GM19324 (cell line): ENCODE data around the gene TCTA.

Source experiments
- ATAC-seq: cut with Tn5 transposase; IDR thresholded peaks from one replicate; pipeline ENCODE4 v1.9.1; 2021; ENCODE audit warnings: mild to moderate bottlenecking, moderate library complexity; ENCODE audit not compliant: unreplicated experiment, low FRiP score

TCTA gene

DNA sequence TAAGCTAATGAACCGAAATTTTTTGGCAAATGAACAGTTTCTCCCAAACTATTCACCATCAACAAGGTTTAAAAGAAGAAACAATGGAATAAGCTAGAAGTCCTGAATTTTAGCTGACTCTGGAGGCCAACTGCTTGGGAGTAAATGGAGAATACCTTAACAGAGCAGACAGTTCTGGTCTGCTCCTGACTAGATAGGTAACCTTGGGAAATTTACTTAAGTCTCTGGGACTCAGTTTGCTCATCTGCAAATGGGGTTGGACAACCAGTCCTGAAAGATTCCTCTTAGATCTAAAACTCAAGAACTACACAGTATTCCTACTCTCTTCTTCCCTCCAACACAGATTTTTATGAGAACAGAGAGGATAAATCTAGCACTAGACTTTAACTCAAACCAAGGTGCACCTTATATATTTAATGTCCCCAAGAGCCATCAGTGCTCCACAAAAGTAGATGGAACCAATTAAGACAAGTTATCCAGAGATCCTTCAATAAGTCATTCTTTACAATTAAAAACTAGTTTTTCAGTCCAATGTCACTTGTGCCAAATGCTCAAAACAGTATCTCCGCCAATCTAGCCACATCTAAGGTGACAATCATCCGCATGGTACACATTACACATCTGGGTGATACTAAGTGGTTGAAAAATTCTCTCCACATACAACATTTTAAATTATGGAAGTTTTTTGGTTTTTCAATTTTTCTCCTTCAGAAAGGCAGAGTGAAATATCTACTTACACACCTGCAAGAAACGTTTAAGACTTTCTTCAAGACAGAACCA, 2.0 kb upstream of the TCTA start:
- ATAC-seq, result no peak

GRCh38 chr3:49410846-49411534, 1.2 kb upstream of the TCTA start:
- no peak for ATAC-seq

DNA sequence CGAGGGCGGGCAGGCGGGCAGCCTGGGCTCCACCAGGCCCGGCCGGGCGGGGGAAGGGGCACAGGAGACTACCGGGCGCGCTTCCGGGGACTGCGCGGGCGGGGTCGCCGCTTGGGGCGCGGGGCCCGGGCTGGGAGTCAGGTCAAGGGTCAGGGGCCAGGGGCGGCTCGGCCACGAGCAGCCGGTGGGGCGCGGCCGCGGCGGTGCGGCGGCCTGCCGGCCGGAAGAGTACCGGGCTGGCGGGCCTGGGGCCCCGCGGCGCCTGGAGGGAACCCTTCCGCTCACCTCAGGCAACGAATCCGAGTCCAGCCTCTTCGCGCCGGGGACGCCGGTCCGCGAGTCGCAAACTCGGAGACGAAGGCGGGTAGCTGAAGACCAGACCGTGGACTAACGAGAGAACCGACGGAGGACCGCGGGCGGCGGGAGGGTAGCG, 672 bp upstream of the TCTA start:
- ATAC-seq, result peak; percentile 39

- no peak for ATAC-seq
Measured at GRCh38 chr3:49412632-49413337, 562 bp downstream of the TCTA start.

DNA sequence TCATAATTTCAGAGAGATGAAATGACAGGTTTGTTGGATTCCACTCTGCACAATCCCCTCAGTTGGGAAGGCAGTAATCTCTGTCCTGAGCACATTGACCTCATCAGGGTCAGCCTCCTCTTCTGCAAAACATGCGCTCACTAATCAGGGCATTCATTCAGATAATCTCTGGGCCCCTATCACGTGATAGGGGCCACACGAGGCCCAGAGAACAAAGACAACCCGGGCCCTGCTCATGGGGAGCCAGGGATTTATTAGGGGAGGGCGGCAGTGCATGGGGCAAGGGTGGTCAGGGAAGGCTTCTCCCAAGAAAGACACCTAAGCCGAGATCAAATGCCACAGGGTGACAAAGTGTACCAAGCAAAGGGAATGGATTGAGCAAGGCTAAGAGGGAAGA, 1.1 kb downstream of the TCTA start:
- no peak for ATAC-seq

DNA sequence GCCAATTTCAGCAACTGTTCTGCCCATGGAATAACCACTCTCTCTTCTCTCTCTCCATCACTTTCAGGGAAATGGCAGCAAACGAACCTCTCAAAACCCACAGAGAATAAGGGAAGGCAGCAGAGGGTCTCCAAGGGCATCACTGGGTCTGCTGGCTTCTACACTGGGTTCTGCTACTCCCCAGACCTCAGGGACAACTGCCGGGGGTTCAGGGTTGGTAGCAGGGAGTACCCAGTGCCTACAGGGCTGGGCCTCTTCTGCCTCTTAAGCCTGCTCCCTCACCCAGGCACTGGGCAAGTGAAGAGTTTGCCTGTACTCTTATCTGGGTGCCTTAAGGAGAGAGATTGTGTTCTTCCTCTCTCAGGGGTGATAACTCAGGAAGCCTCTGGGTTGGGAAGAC, 2.5 kb downstream of the TCTA start:
- no peak for ATAC-seq

- ATAC-seq, result no peak
Measured at GRCh38 chr3:49415931-49416601, 3.8 kb downstream of the TCTA start.

- no peak for ATAC-seq
Measured at GRCh38 chr3:49416867-49417266, 4.6 kb downstream of the TCTA start.

- no peak for ATAC-seq
Measured at GRCh38 chr3:49417516-49418120, 5.4 kb downstream of the TCTA start.

- ATAC-seq, result no peak
Measured at GRCh38 chr3:49421890-49422378, 9.7 kb downstream of the TCTA start.

- no peak for ATAC-seq
Measured at GRCh38 chr3:49422379-49423248, 10.4 kb downstream of the TCTA start, which contains the start of gene AMT. Gene AMT, minus strand, starts transcription at chr3:49422473. Its CDS starts 23 bp downstream, at chr3:49422450.

DNA sequence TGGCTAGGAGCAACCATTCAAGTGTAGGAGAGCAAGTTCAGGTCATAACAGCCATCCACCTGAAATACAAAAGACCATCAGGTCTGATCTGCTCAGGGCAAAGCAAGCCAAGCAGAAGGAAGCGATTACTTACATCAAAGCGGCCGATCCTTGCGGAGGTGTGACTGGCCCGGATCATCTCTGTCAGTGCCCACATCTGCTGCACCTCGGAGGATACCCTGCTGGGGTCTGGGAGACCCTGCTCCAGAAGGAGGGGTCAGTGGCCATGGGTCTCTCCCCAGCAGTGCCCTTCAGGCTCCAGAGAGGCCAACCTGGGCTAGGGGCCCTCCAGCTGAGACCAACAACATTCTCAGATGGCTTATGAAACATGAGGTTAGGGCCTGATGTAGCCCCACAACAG, 12.6 kb downstream of the TCTA start:
- no peak for ATAC-seq

DNA sequence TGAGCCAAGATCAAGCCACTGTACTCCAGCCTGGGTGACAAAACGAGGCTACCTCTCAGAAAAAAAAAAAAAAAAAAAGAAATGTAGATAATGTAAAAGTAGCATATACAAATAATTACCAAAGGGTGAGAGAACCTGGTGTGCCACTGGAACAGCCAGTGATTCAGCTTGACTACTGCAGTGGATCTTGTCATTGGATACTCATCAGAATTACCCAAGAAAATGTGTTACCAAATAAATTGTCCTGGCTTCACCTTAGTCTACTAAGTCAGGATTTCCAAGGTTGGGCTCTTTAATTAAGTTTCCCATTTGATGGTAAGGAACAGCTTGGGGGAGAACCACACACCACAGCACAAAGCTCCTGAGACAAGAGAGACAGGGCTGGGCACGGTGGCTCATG, 15.4 kb downstream of the TCTA start:
- no peak for ATAC-seq

GRCh38 chr3:49428752-49429080, 16.5 kb downstream of the TCTA start:
- peak; percentile 7 for ATAC-seq

DNA sequence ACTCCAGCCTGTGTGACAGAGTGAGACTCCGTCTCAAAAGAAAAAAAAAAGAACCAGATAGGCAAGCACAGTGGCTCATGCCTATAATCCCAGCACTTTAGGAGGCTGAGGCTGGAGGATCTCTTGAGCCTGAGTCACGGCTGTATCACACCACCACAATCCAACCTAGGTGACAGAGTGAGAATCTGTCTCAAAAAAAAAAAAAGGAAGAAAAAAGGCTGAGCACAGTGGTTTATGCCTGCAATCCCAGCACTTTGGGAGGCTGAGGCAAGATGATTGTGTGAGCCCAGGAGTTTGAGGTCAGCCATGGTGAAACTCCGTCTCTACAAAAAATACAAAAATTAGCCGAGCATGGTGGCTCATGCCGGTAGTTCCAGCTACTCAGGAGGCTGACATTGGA, 22.5 kb downstream of the TCTA start:
- no peak for ATAC-seq

GRCh38 chr3:49445391-49445790, 33.2 kb downstream of the TCTA start:
- ATAC-seq, result no peak

DNA sequence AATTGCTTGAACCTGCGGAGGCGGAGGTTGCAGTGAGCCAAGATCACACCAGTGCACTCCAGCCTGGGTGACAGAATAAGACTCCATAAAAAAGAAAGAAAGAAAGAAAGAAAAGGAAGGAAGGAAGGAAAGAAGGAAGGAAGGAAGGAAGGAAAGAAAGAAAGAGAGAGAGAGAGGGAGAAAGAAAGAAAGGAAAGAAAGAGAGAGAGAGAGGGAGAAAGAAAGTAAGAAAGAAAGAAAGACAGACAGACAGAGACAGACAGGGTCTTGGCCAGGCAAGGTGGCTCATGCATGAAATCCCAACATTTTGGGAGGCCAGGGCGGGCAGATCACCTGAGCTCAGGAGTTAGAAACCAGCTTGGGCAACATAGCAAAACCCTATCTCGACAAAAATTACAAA, 41.4 kb downstream of the TCTA start:
- no peak for ATAC-seq

DNA sequence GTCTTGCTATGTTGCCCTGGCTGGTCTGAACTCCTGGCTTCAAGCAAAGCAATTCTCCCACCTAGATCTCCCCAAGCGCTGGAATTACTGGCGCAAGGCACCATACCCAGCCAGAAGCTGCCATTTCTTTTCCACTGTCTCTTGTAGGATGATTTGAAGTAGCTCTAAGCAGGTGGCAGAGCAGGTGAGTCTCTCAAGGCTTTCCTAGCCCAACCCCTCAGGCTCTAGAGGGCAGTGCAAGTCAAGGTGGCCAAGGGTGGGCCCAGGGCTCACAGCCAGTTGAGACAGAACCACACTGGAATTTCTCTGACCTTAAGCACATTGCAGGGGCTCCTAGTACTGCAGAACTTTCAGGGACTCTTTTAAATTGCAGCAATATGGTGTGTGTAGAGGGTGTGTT, 42.2 kb downstream of the TCTA start:
- no peak for ATAC-seq

DNA sequence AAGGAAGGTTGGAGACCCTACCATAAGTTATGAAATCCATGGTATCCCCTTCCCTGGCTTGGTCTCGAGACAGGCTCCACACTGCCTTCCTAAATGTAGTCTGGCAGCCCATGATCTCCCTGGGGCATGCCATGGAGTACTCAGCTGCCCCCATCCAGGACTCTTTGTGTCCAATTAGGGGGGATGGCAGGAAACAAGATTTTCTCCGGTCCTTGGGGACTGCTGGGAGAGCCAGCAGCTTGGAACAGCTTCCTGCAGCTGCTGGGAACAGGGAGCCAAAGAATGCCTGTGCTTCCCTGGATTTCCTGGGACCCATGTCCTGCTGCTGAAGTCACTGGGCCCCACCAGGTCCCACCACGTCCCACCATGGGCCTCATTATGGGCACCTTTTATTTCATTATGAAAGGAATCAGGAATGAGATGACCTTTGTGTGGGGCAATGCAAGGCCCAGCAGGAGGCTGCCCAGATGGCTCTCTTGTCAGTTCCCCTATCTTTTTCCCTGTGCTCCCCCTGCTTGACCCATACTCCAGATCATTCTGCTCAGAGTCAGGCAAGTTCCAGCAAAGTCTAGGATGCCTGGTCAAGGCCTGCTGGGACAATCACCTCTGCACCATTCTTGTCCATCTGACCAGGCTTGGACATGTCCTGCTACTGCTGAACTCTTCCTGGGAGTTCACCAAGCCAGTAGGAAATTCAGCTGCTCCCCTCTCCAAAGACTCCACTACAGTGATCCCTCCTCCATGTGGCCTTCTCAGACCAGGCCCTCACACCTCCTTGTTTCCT, 42.9 kb downstream of the TCTA start:
- no peak for ATAC-seq
